Upper lobe of left lung (tissue), 6 donors: Measurements from ENCODE around the gene CD300A. TPM values are rescaled to one million over a fixed set of nuclear protein-coding genes. Genes with fewer than 3 reads are reported as not detected.

Experiments used
- ATAC-seq, 2 donors: fragments of 200-7000 bp; cut with Tn5 transposase; one replicate each; pipeline ENCODE4 v1.9.1; 2022; ENCODE audit warnings: mild to moderate bottlenecking in 2 of 2, moderate library complexity in 2 of 2; ENCODE audit not compliant: low FRiP score in 2 of 2
- DNase-seq, 2 donors: peaks; one replicate each; pipeline ENCODE4 v3.0.0-alpha.2; 2019 to 2020
- H3K27ac ChIP-seq, 4 donors: fragments of 200-600 bp; sonication (generic); one replicate each; pipeline ENCODE4 v1.5.1; 2016 to 2019
- H3K27me3 ChIP-seq, 4 donors: fragments of 200-600 bp; sonication (generic); one replicate each; pipeline ENCODE4 v1.5.1; 2017 to 2019
- H3K36me3 ChIP-seq, 4 donors: fragments of 200-600 bp; sonication (generic); one replicate each; pipeline ENCODE4 v1.5.1; 2016 to 2019
- H3K4me1 ChIP-seq, 4 donors: fragments of 200-600 bp; sonication (generic); one replicate each; pipeline ENCODE4 v1.5.1; 2018 to 2019
- H3K4me3 ChIP-seq, 4 donors: fragments of 200-600 bp; sonication (generic); one replicate each; pipeline ENCODE4 v1.5.1; 2017 to 2019; ENCODE audit warnings: mild to moderate bottlenecking in 2 of 4, moderate library complexity in 1 of 4
- H3K9me3 ChIP-seq, 4 donors: fragments of 200-600 bp; sonication (generic); one replicate each; pipeline ENCODE4 v1.5.1; 2018 to 2019
- CTCF ChIP-seq, 6 experiments: fragments of 450-650 bp in 4 of 6; fragments of 200-600 bp in 2 of 6; sonication (generic) in 2 of 6; IDR thresholded peaks; one replicate each; pipeline ENCODE4 v1.5.1; 2016 to 2019; ENCODE audit warnings: antibody characterized with exemption in 6 of 6
- EP300 ChIP-seq, 4 donors: sonication (generic); formaldehyde crosslinking; IDR thresholded peaks; one replicate each; pipeline ENCODE4 v1.5.1; 2017; ENCODE audit warnings: antibody characterized with exemption in 4 of 4, control low read depth in 2 of 4
- POLR2A ChIP-seq, 4 donors: fragments of 450-650 bp; IDR thresholded peaks; one replicate each; pipeline ENCODE4 v1.5.1; 2016 to 2017; ENCODE audit warnings: antibody characterized with exemption in 4 of 4, mild to moderate bottlenecking in 2 of 4
- POLR2AphosphoS5 ChIP-seq, 2 donors: sonication (generic); formaldehyde crosslinking; IDR thresholded peaks; one replicate each; pipeline ENCODE4 v1.5.1; 2017; ENCODE audit warnings: antibody characterized with exemption in 2 of 2
- WGBS, 2 donors: methylation state at CpG; one replicate each; pipeline ENCODE4 v1.1.5; 2017 to 2018; 5-methylcytosine and 5-hydroxymethylcytosine counted together
- total RNA-seq, 6 donors: library from RNA; depleted of rRNA in 4 of 6; stranded (reverse); fragments of >200 nt in 4 of 6; gene quantifications; one replicate each; pipeline versions ENCODE4 v1.1.0 to v1.2.1, GENCODE V29; 2016 to 2021
- donor health status: DM: no; HTN: no; CAD: no; lungs with moderate emphysema.
- donor health status: DM: no; HTN: yes; CAD: no; lungs with severe emphysema.

CD300A gene
- total RNA-seq, 6 donors from 2014 or later: 10.7 to 26.5 (median 18.0) TPM

- H3K4me1 ChIP-seq: peaks cover 14 to 58% (median 35%) of the 10 kb centered on the region in 4 donors
Observed at GRCh38 chr17:74432766-74433391, 33.6 kb upstream of the CD300A start.

GRCh38 chr17:74433421-74434121 lies 32.9 kb upstream of the CD300A start:
- H3K4me1 ChIP-seq: peaks cover 14 to 53% (median 35%) of the 10 kb centered on the region in 4 donors
- peak overlapping the region; percentile 21 to 98 (median 90) for H3K27ac ChIP-seq
- WGBS, 2 donors: 44 to 53% methylated on average over 17 of the region's 17 CpGs

More at GRCh38 chr17:74432766-74433391, 33.6 kb upstream of the CD300A start:
- H3K27ac ChIP-seq: peak overlapping the region; percentile 89 to 98 (median 92)
- H3K9me3 ChIP-seq: peaks cover 0 to 7% (median 0%) of the 10 kb centered on the region in 4 donors
- peaks cover 0 to 27% (median 9%) of the 10 kb centered on the region in 4 donors for H3K27me3 ChIP-seq
- ATAC-seq (no peak), DNase-seq (no peak)
- 18 to 41% methylated on average over 12 to 21 of the region's 23 CpGs for WGBS, 2 donors
- no peak for TF ChIP-seq POLR2AphosphoS5 (IDR thresholded peaks at IDR 0.05)
- TF ChIP-seq EP300 (IDR thresholded peaks at IDR 0.05): no peak
- H3K36me3 ChIP-seq: no peaks in the 10 kb centered on the region
- peak overlapping the region; percentile 44 to 70 (median 64) for H3K4me3 ChIP-seq

GRCh38 chr17:74435775-74436359 lies 30.6 kb upstream of the CD300A start:
- TF ChIP-seq EP300 (IDR thresholded peaks at IDR 0.05) (no peak), POLR2A (IDR thresholded peaks at IDR 0.05) (no peak), CTCF (IDR thresholded peaks at IDR 0.05) (no peak), POLR2AphosphoS5 (IDR thresholded peaks at IDR 0.05) (no peak)
- Histone ChIP-seq H3K27ac (peak overlapping the region in 3 of 4 donors; percentile 31 to 47 (median 33)), H3K9me3 (peaks cover 0 to 7% (median 1%) of the 10 kb centered on the region in 4 donors), H3K36me3 (peaks cover 0 to 12% (median 6%) of the 10 kb centered on the region in 4 donors), H3K4me1 (peaks cover 14 to 39% (median 25%) of the 10 kb centered on the region in 4 donors), H3K4me3 (no peak overlapping the region), H3K27me3 (peaks cover 0 to 22% (median 7%) of the 10 kb centered on the region in 4 donors)
- no peak for ATAC-seq
- WGBS, 2 donors: 63 to 67% methylated on average over 5 of the region's 5 CpGs
- DNase-seq: no peak

More at GRCh38 chr17:74433421-74434121, 32.9 kb upstream of the CD300A start:
- Histone ChIP-seq H3K4me3 (peak overlapping the region in 3 of 4 donors; percentile 57 to 70 (median 70)), H3K9me3 (peaks cover 0 to 7% (median 1%) of the 10 kb centered on the region in 4 donors), H3K36me3 (no peaks in the 10 kb centered on the region), H3K27me3 (peaks cover 0 to 27% (median 9%) of the 10 kb centered on the region in 4 donors)
- TF ChIP-seq EP300 (IDR thresholded peaks at IDR 0.05) (no peak), CTCF (IDR thresholded peaks at IDR 0.05) (no peak), POLR2A (IDR thresholded peaks at IDR 0.05) (no peak), POLR2AphosphoS5 (IDR thresholded peaks at IDR 0.05) (no peak)
- ATAC-seq (no peak), DNase-seq (peak; percentile 10 to 30)

GRCh38 chr17:74437702-74438101 lies 28.7 kb upstream of the CD300A start:
- 82 to 83% methylated on average over 3 of the region's 3 CpGs for whole genome bisulfite sequencing, 2 donors
- Histone ChIP-seq H3K27me3 (peaks cover 0 to 4% (median 0%) of the 10 kb centered on the region in 4 donors), H3K4me3 (no peak overlapping the region), H3K27ac (no peak overlapping the region), H3K36me3 (peaks cover 0 to 13% (median 6%) of the 10 kb centered on the region in 4 donors), H3K9me3 (peaks cover 0 to 7% (median 1%) of the 10 kb centered on the region in 4 donors), H3K4me1 (peaks cover 6 to 36% (median 15%) of the 10 kb centered on the region in 4 donors)
- ATAC-seq: no peak
- no peak for DNase-seq
- TF ChIP-seq EP300 (IDR thresholded peaks at IDR 0.05): no peak
- peak; percentile 55 to 74 (median 64) for TF ChIP-seq CTCF (IDR thresholded peaks at IDR 0.05)
- no peak for TF ChIP-seq POLR2AphosphoS5 (IDR thresholded peaks at IDR 0.05)
- no peak for TF ChIP-seq POLR2A (IDR thresholded peaks at IDR 0.05)
